HepG2 (cell line): ENCODE data around the gene SLC26A4. TPM values are rescaled to one million over a fixed set of nuclear protein-coding genes. Genes with fewer than 3 reads are reported as not detected.

Source experiments
- ATM ChIP-seq: fragments of 450-650 bp; IDR thresholded peaks from 2 replicates; pipeline ENCODE4 v1.7.1; 2017; ENCODE audit warnings: mild to moderate bottlenecking, borderline replicate concordance
- FOSL1 ChIP-seq: sonication (generic); formaldehyde crosslinking; IDR thresholded peaks from 2 replicates; pipeline ENCODE4 v1.9.0; 2021; ENCODE audit warnings: missing genetic modification reagents, borderline replicate concordance
- ONECUT2 ChIP-seq: sonication (generic); formaldehyde crosslinking; IDR thresholded peaks from 2 replicates; pipeline ENCODE4 v1.4.0; 2020; ENCODE audit warnings: missing genetic modification reagents
- PPARG ChIP-seq: conservative IDR thresholded peaks from 2 replicates; pipeline ENCODE4 v1.6.1; 2016; ENCODE audit warnings: missing biosample characterization, missing genetic modification reagents
- ZKSCAN5 ChIP-seq: sonication (generic); formaldehyde crosslinking; IDR thresholded peaks from 2 replicates; pipeline ENCODE4 v1.5.1; 2020; ENCODE audit warnings: mild to moderate bottlenecking, missing genetic modification reagents
- ZNF251 ChIP-seq: sonication (generic); formaldehyde crosslinking; IDR thresholded peaks from 2 replicates; pipeline ENCODE4 v1.9.0; 2021; ENCODE audit warnings: mild to moderate bottlenecking, missing genetic modification reagents
- ZNF30 ChIP-seq: sonication (generic); formaldehyde crosslinking; IDR thresholded peaks from 2 replicates; pipeline ENCODE4 v1.5.0; 2020; ENCODE audit warnings: mild to moderate bottlenecking, missing genetic modification reagents
- ZNF317 ChIP-seq: sonication (generic); formaldehyde crosslinking; IDR thresholded peaks from 2 replicates; pipeline ENCODE4 v1.5.0; 2020; ENCODE audit warnings: mild to moderate bottlenecking, missing genetic modification reagents
- ZNF496 ChIP-seq: sonication (generic); formaldehyde crosslinking; IDR thresholded peaks from 2 replicates; pipeline ENCODE4 v1.8.1; 2023; ENCODE audit warnings: mild to moderate bottlenecking, moderate library complexity, missing genetic modification reagents; ENCODE audit not compliant: insufficient replicate concordance
- ZNF570 ChIP-seq: sonication (generic); formaldehyde crosslinking; IDR thresholded peaks from 2 replicates; pipeline ENCODE4 v1.4.0; 2020; ENCODE audit warnings: mild to moderate bottlenecking, missing genetic modification reagents, borderline replicate concordance
- ZNF629 ChIP-seq: sonication (generic); formaldehyde crosslinking; conservative IDR thresholded peaks from 2 replicates; pipeline ENCODE4 v1.5.0; 2020; ENCODE audit warnings: missing genetic modification reagents
- polyA plus RNA-seq, 8 experiments: library from polyadenylated mRNA; depleted of rRNA in 3 of 8; stranded (reverse) in 7 of 8; unstranded in 1 of 8; fragments of >200 nt; fragmentation: Illumina TruSeq in 4 of 8; extraction: Trizol in 4 of 8; gene quantifications; 2 replicates each; pipeline versions ENCODE4 v1.2.1 to v1.2.3, GENCODE V29; 2011 to 2016; ENCODE audit warnings: low read depth in 4 of 8, missing spikeins in 1 of 8, mixed read lengths in 1 of 8; ENCODE audit not compliant: insufficient read depth in 1 of 8
- total RNA-seq, 5 experiments: library from RNA; depleted of rRNA; stranded (reverse); fragments of >200 nt; fragmentation: Illumina TruSeq; extraction: Trizol; gene quantifications; 2 replicates each; pipeline ENCODE4 v1.2.3, GENCODE V29; 2016; ENCODE audit warnings: low read depth in 1 of 5
- TF ChIP-seq, protein P1 (sequence below): sonication (generic); formaldehyde crosslinking; IDR thresholded peaks from 2 replicates; pipeline ENCODE4 v1.5.0; 2020; ENCODE audit warnings: mild to moderate bottlenecking, missing genetic modification reagents
- TF ChIP-seq, protein P2 (sequence below): sonication (generic); formaldehyde crosslinking; conservative IDR thresholded peaks from 2 replicates; pipeline ENCODE4 v1.8.1; 2023; ENCODE audit warnings: missing genetic modification reagents
- TF ChIP-seq, protein P3 (sequence below): sonication (generic); formaldehyde crosslinking; IDR thresholded peaks from 2 replicates; pipeline ENCODE4 v1.4.0; 2020; ENCODE audit warnings: missing genetic modification reagents
- TF ChIP-seq, protein P4 (sequence below): sonication (generic); formaldehyde crosslinking; IDR thresholded peaks from 2 replicates; pipeline ENCODE4 v1.4.0; 2020; ENCODE audit warnings: mild to moderate bottlenecking, missing genetic modification reagents
- TF ChIP-seq, protein P5 (sequence below): IDR thresholded peaks from 2 replicates; pipeline ENCODE4 v1.6.1; 2016; ENCODE audit warnings: missing genetic modification reagents, missing compliant biosample characterization
- TF ChIP-seq, protein P6 (sequence below): sonication (generic); formaldehyde crosslinking; IDR thresholded peaks from 2 replicates; pipeline ENCODE4 v1.4.0; 2020; ENCODE audit warnings: low read depth, mild to moderate bottlenecking, missing genetic modification reagents
- TF ChIP-seq, protein P7 (sequence below), 2 experiments: fragments of 450-650 bp in 1 of 2; sonication (generic) in 1 of 2; formaldehyde crosslinking; IDR thresholded peaks; 2 replicates each; pipeline versions ENCODE4 v1.5.0 to v1.8.0; 2020 to 2022; ENCODE audit warnings: mild to moderate bottlenecking in 1 of 2, missing genetic modification reagents in 1 of 2

The SLC26A4 gene
- total and polyA plus RNA-seq, 2 of the 13 experiments (the other 11 are each of a cell fraction or from before 2014, with no cell fraction given): 0.08 to 0.11 TPM

DNA sequence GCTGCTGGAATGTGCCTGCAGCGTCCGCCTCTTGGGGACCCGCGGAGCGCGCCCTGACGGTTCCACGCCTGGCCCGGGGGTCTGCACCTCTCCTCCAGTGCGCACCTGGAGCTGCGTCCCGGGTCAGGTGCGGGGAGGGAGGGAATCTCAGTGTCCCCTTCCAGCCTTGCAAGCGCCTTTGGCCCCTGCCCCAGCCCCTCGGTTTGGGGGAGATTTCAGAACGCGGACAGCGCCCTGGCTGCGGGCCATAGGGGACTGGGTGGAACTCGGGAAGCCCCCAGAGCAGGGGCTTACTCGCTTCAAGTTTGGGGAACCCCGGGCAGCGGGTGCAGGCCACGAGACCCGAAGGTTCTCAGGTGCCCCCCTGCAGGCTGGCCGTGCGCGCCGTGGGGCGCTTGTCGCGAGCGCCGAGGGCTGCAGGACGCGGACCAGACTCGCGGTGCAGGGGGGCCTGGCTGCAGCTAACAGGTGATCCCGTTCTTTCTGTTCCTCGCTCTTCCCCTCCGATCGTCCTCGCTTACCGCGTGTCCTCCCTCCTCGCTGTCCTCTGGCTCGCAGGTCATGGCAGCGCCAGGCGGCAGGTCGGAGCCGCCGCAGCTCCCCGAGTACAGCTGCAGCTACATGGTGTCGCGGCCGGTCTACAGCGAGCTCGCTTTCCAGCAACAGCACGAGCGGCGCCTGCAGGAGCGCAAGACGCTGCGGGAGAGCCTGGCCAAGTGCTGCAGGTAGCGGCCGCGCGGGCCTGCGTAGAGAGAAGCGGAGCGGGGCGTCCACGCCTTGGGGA is 645 bp downstream of the SLC26A4 start (continued):
- TF ChIP-seq ZKSCAN5 (CRISPR knock-in tag): no peak
- no peak for TF ChIP-seq ZNF570 (CRISPR knock-in tag)
- TF ChIP-seq ZNF30 (CRISPR knock-in tag): no peak
- TF ChIP-seq, protein P1, sequence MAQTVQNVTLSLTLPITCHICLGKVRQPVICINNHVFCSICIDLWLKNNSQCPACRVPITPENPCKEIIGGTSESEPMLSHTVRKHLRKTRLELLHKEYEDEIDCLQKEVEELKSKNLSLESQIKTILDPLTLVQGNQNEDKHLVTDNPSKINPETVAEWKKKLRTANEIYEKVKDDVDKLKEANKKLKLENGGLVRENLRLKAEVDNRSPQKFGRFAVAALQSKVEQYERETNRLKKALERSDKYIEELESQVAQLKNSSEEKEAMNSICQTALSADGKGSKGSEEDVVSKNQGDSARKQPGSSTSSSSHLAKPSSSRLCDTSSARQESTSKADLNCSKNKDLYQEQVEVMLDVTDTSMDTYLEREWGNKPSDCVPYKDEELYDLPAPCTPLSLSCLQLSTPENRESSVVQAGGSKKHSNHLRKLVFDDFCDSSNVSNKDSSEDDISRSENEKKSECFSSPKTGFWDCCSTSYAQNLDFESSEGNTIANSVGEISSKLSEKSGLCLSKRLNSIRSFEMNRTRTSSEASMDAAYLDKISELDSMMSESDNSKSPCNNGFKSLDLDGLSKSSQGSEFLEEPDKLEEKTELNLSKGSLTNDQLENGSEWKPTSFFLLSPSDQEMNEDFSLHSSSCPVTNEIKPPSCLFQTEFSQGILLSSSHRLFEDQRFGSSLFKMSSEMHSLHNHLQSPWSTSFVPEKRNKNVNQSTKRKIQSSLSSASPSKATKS: no peak
- no peak for TF ChIP-seq PPARG (CRISPR knock-in tag)
- TF ChIP-seq, protein P2, sequence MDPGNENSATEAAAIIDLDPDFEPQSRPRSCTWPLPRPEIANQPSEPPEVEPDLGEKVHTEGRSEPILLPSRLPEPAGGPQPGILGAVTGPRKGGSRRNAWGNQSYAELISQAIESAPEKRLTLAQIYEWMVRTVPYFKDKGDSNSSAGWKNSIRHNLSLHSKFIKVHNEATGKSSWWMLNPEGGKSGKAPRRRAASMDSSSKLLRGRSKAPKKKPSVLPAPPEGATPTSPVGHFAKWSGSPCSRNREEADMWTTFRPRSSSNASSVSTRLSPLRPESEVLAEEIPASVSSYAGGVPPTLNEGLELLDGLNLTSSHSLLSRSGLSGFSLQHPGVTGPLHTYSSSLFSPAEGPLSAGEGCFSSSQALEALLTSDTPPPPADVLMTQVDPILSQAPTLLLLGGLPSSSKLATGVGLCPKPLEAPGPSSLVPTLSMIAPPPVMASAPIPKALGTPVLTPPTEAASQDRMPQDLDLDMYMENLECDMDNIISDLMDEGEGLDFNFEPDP (CRISPR knock-in tag): no peak
- TF ChIP-seq ATM: no peak
- no peak for TF ChIP-seq ZNF251
- TF ChIP-seq, protein P3, sequence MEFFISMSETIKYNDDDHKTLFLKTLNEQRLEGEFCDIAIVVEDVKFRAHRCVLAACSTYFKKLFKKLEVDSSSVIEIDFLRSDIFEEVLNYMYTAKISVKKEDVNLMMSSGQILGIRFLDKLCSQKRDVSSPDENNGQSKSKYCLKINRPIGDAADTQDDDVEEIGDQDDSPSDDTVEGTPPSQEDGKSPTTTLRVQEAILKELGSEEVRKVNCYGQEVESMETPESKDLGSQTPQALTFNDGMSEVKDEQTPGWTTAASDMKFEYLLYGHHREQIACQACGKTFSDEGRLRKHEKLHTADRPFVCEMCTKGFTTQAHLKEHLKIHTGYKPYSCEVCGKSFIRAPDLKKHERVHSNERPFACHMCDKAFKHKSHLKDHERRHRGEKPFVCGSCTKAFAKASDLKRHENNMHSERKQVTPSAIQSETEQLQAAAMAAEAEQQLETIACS (CRISPR knock-in tag): no peak
- no peak for TF ChIP-seq ZNF317 (CRISPR knock-in tag)
- TF ChIP-seq, protein P4, sequence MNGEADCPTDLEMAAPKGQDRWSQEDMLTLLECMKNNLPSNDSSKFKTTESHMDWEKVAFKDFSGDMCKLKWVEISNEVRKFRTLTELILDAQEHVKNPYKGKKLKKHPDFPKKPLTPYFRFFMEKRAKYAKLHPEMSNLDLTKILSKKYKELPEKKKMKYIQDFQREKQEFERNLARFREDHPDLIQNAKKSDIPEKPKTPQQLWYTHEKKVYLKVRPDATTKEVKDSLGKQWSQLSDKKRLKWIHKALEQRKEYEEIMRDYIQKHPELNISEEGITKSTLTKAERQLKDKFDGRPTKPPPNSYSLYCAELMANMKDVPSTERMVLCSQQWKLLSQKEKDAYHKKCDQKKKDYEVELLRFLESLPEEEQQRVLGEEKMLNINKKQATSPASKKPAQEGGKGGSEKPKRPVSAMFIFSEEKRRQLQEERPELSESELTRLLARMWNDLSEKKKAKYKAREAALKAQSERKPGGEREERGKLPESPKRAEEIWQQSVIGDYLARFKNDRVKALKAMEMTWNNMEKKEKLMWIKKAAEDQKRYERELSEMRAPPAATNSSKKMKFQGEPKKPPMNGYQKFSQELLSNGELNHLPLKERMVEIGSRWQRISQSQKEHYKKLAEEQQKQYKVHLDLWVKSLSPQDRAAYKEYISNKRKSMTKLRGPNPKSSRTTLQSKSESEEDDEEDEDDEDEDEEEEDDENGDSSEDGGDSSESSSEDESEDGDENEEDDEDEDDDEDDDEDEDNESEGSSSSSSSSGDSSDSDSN (CRISPR knock-in tag): peak; percentile 97
- TF ChIP-seq, protein P5, sequence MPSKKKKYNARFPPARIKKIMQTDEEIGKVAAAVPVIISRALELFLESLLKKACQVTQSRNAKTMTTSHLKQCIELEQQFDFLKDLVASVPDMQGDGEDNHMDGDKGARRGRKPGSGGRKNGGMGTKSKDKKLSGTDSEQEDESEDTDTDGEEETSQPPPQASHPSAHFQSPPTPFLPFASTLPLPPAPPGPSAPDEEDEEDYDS (CRISPR knock-in tag): no peak
- no peak for TF ChIP-seq ONECUT2 (CRISPR knock-in tag)
- TF ChIP-seq ZNF496 (CRISPR knock-in tag): no peak
- no peak for TF ChIP-seq ZNF629 (CRISPR knock-in tag)
- TF ChIP-seq, protein P6, sequence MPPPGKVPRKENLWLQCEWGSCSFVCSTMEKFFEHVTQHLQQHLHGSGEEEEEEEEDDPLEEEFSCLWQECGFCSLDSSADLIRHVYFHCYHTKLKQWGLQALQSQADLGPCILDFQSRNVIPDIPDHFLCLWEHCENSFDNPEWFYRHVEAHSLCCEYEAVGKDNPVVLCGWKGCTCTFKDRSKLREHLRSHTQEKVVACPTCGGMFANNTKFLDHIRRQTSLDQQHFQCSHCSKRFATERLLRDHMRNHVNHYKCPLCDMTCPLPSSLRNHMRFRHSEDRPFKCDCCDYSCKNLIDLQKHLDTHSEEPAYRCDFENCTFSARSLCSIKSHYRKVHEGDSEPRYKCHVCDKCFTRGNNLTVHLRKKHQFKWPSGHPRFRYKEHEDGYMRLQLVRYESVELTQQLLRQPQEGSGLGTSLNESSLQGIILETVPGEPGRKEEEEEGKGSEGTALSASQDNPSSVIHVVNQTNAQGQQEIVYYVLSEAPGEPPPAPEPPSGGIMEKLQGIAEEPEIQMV: no peak
- TF ChIP-seq FOSL1 (CRISPR knock-in tag): no peak
- TF ChIP-seq, protein P7, sequence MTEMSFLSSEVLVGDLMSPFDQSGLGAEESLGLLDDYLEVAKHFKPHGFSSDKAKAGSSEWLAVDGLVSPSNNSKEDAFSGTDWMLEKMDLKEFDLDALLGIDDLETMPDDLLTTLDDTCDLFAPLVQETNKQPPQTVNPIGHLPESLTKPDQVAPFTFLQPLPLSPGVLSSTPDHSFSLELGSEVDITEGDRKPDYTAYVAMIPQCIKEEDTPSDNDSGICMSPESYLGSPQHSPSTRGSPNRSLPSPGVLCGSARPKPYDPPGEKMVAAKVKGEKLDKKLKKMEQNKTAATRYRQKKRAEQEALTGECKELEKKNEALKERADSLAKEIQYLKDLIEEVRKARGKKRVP (CRISPR knock-in tag; IDR thresholded peaks at IDR 0.05): no peak
